Neural progenitor cell (in vitro differentiated cells): Measurements from ENCODE around the gene HTRA2. TPM values are rescaled to one million over a fixed set of nuclear protein-coding genes. Genes with fewer than 3 reads are reported as not detected.
"Not testable (repeated sequence)": the region's sequence is repeated elsewhere in the genome, so short reads cannot be mapped to it uniquely, and the experiment has no call there.

Source experiments
- DNase-seq: peaks from one replicate; pipeline ENCODE4 v3.0.0-alpha.2; 2016; ENCODE audit warnings: low spot score
- H2AFZ ChIP-seq: fragments of 200-600 bp; sonication (generic); replicated peaks from 2 replicates; pipeline ENCODE4 v1.6.1; 2016; ENCODE audit warnings: antibody characterized with exemption
- H3F3A ChIP-seq: fragments of 200-600 bp; sonication (generic); 2 replicates; pipeline ENCODE4 v1.6.1; 2016; ENCODE audit warnings: antibody characterized with exemption, low read depth
- H3K27ac ChIP-seq: fragments of 200-600 bp; sonication (generic); 2 replicates; pipeline ENCODE4 v1.5.1; 2016; ENCODE audit warnings: mild to moderate bottlenecking
- H3K27me3 ChIP-seq: fragments of 200-600 bp; sonication (generic); 2 replicates; pipeline ENCODE4 v1.6.1; 2016; ENCODE audit warnings: mild to moderate bottlenecking, moderate library complexity
- H3K36me3 ChIP-seq: fragments of 200-600 bp; sonication (generic); 2 replicates; pipeline ENCODE4 v1.5.1; 2016
- H3K4me1 ChIP-seq: fragments of 200-600 bp; sonication (generic); 2 replicates; pipeline ENCODE4 v1.6.1; 2016; ENCODE audit warnings: mixed run types
- H3K4me2 ChIP-seq: fragments of 200-600 bp; sonication (generic); 2 replicates; pipeline ENCODE4 v1.6.1; 2016
- H3K4me3 ChIP-seq: fragments of 200-600 bp; sonication (generic); 2 replicates; pipeline ENCODE4 v1.5.1; 2016
- H3K79me2 ChIP-seq: fragments of 200-600 bp; sonication (generic); 2 replicates; pipeline ENCODE4 v1.6.1; 2016; ENCODE audit warnings: low read depth
- H3K9ac ChIP-seq: fragments of 200-600 bp; sonication (generic); 2 replicates; pipeline ENCODE4 v1.6.1; 2016
- H3K9me3 ChIP-seq: fragments of 200-600 bp; sonication (generic); 2 replicates; pipeline ENCODE4 v1.5.1; 2016; ENCODE audit warnings: low read depth
- H4K20me1 ChIP-seq: fragments of 200-600 bp; sonication (generic); 2 replicates; pipeline ENCODE4 v1.6.1; 2016; ENCODE audit warnings: low read depth
- H3K27ac Mint-ChIP-seq: 3 replicates; pipeline ENCODE4 v1.8.0; 2021; ENCODE audit warnings: mixed read lengths
- H3K27me3 Mint-ChIP-seq: 2 replicates; pipeline ENCODE4 v1.8.0; 2022; ENCODE audit warnings: low read depth, mild to moderate bottlenecking, inconsistent platforms, moderate library complexity, mixed read lengths; ENCODE audit not compliant: insufficient read depth
- H3K36me3 Mint-ChIP-seq: 3 replicates; pipeline ENCODE4 v1.8.0; 2021; ENCODE audit warnings: mixed read lengths
- H3K4me1 Mint-ChIP-seq: 3 replicates; pipeline ENCODE4 v1.8.0; 2021; ENCODE audit warnings: mixed read lengths
- H3K4me3 Mint-ChIP-seq: 3 replicates; pipeline ENCODE4 v1.8.0; 2021; ENCODE audit warnings: mild to moderate bottlenecking, moderate library complexity, mixed read lengths
- H3K9me3 Mint-ChIP-seq: 3 replicates; pipeline ENCODE4 v1.8.0; 2020; ENCODE audit warnings: mixed read lengths
- EZH2 ChIP-seq: fragments of 200-600 bp; sonication (generic); IDR thresholded peaks from 2 replicates; pipeline ENCODE4 v1.6.1; 2017; ENCODE audit warnings: antibody characterized with exemption, mild to moderate bottlenecking, moderate library complexity
- EZH2phosphoT487 ChIP-seq: fragments of 200-600 bp; sonication (generic); IDR thresholded peaks from 2 replicates; pipeline ENCODE4 v1.6.1; 2017; ENCODE audit warnings: antibody characterized with exemption
- total RNA-seq: library from RNA; depleted of rRNA; stranded (reverse); fragments of >200 nt; gene quantifications from 2 replicates; pipeline ENCODE4 v1.2.3, GENCODE V29; 2015; ENCODE audit warnings: low replicate concordance
- TF ChIP-seq, protein P1 (sequence below): fragments of 200-600 bp; sonication (generic); IDR thresholded peaks from 2 replicates; pipeline ENCODE4 v1.5.1; 2017; ENCODE audit warnings: antibody characterized with exemption, mild to moderate bottlenecking

HTRA2 gene
- total RNA-seq, 1 donor from 2014 or later = 18.5 TPM

DNA sequence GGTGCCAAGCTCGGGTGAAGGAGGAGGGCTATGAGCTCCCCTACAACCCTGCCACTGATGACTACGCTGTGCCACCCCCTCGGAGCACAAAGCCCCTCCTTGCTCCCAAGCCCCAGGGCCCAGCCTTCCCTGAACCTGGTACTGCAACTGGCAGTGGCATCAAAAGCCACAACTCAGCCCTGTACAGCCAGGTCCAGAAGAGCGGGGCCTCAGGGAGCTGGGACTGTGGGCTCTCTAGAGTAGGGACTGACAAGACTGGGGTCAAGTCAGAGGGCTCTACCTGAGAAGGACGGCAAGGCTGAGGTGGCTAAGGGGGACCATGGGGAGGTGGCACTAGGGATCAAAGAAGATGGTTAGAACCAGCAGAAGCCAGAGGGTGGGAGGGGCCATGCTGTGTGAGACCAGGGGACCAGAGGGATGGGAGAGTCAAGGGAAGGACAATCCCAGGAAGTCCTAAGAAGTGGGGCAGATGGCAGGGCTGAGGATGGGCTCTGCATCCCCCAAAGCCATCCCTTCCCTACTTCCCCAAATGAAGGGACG lies 27.2 kb downstream of the HTRA2 start:
- H3K4me2 ChIP-seq = no peak overlapping the region
- peaks cover 22% of the 10 kb centered on the region for H4K20me1 ChIP-seq
- H3F3A ChIP-seq = peaks cover 31% of the 10 kb centered on the region
- no peak overlapping the region for H3K27ac ChIP-seq
- no peak for DNase-seq
- H2AFZ ChIP-seq = no peak overlapping the region
- peaks cover 9% of the 10 kb centered on the region for H3K79me2 ChIP-seq
- H3K4me1 ChIP-seq = peaks cover 12% of the 10 kb centered on the region
- H3K4me3 ChIP-seq = no peak overlapping the region
- no peaks in the 10 kb centered on the region for H3K9me3 ChIP-seq
- H3K9ac ChIP-seq = no peak overlapping the region
- Mint-ChIP-seq H3K4me1 (peaks cover 6% of the 10 kb centered on the region), H3K27ac (no peak overlapping the region), H3K9me3 (no peaks in the 10 kb centered on the region), H3K36me3 (peaks cover 2% of the 10 kb centered on the region), H3K4me3 (peak overlapping the region; percentile 95), H3K27me3 (peaks cover 26% of the 10 kb centered on the region)
- H3K27me3 ChIP-seq = peaks cover 40% of the 10 kb centered on the region
- H3K36me3 ChIP-seq = no peaks in the 10 kb centered on the region
- TF ChIP-seq EZH2phosphoT487 (no peak), EZH2 (no peak)

DNA sequence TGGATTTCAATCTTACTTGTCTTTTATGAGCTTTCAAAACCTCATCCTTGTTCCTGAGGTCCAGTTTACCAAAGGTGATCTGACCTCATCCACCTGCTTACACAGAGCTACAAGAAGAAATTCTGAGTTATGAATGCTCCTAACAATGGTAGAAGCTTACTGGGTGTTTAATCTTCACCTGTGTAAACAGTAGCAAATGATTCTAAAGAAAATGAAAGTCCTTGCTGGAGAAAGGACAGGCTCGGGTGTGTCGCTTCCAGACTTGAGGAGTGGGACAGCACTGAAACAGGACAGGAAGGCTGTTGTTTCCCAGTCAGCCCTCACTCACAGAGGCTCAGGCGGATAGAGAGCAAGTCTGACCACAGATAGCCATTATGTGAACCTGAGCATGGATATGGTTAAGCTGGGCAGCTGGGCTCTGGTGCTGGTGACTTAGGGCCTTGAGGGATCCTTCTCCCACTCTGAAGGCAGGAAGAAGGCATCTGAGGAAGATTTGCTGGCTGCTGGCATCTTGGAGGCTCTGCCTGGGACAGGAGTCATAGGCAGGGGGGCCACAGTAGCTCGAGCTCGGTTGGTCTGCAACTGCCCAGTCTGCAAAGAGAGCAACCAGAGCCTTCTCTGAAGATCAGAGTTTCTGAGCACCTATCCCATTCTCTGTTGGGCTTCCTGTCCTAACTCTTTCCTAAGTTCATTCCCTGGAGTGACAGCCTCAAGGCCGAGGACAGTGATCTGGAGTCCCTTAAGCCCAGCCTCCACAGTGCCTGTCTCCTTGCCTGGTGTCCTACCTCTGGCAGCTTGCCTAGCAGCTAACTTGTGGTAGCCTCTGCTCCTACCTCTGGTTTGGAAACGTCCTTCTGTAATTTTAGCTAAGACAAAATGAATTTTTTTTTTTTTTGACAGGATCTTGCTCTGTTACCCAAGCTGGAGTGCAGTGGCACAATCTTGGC lies 28.8 kb downstream of the HTRA2 start:
- H3K9ac ChIP-seq = no peak overlapping the region
- no peak overlapping the region for H3K27ac Mint-ChIP-seq
- H3K4me3 ChIP-seq = no peak overlapping the region
- H3K4me3 Mint-ChIP-seq = no peak overlapping the region
- H3K4me1 Mint-ChIP-seq = peaks cover 2% of the 10 kb centered on the region
- no peak overlapping the region for H2AFZ ChIP-seq
- peaks cover 13% of the 10 kb centered on the region for H4K20me1 ChIP-seq
- H3K9me3 Mint-ChIP-seq = no peaks in the 10 kb centered on the region
- H3K36me3 Mint-ChIP-seq = no peaks in the 10 kb centered on the region
- H3K27ac ChIP-seq = no peak overlapping the region
- H3K4me2 ChIP-seq = no peak overlapping the region
- peaks cover 31% of the 10 kb centered on the region for H3K27me3 Mint-ChIP-seq
- no peaks in the 10 kb centered on the region for H3K79me2 ChIP-seq
- no peaks in the 10 kb centered on the region for H3K36me3 ChIP-seq
- no peak for DNase-seq
- peaks cover 19% of the 10 kb centered on the region for H3F3A ChIP-seq
- H3K27me3 ChIP-seq = peaks cover 52% of the 10 kb centered on the region
- H3K4me1 ChIP-seq = peaks cover 4% of the 10 kb centered on the region
- H3K9me3 ChIP-seq = no peaks in the 10 kb centered on the region
- no peak for TF ChIP-seq EZH2
- TF ChIP-seq, protein P1, sequence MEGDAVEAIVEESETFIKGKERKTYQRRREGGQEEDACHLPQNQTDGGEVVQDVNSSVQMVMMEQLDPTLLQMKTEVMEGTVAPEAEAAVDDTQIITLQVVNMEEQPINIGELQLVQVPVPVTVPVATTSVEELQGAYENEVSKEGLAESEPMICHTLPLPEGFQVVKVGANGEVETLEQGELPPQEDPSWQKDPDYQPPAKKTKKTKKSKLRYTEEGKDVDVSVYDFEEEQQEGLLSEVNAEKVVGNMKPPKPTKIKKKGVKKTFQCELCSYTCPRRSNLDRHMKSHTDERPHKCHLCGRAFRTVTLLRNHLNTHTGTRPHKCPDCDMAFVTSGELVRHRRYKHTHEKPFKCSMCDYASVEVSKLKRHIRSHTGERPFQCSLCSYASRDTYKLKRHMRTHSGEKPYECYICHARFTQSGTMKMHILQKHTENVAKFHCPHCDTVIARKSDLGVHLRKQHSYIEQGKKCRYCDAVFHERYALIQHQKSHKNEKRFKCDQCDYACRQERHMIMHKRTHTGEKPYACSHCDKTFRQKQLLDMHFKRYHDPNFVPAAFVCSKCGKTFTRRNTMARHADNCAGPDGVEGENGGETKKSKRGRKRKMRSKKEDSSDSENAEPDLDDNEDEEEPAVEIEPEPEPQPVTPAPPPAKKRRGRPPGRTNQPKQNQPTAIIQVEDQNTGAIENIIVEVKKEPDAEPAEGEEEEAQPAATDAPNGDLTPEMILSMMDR = no peak
- no peak for TF ChIP-seq EZH2phosphoT487

DNA sequence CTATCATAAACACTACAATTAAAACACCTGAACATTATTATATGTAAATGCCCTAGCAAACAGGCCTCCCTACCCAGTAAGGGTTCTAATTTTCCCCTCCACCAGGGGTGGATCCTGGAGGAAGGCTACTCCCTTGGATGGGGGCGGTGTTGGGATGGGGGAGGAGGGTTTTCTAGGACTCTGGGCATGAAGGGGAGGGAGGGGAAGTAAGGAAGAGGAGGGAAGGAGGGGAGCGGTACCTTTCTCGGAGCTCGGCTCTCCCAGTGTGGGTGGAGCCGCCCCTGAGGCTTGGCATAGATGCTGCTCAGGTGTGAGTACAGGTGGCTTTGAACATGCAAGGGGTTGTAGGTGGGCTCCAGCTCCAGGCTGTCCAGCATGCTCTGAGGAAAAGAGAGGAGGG lies 30.2 kb downstream of the HTRA2 start:
- H3K27ac ChIP-seq = no peak overlapping the region
- no peak for DNase-seq
- H3K4me2 ChIP-seq = no peak overlapping the region
- no peaks in the 10 kb centered on the region for H3K9me3 Mint-ChIP-seq
- H3K4me1 ChIP-seq = peaks cover 4% of the 10 kb centered on the region
- TF ChIP-seq EZH2phosphoT487 (no peak), EZH2 (no peak)
- TF ChIP-seq, protein P1 = no peak
- H3K27me3 Mint-ChIP-seq = peaks cover 30% of the 10 kb centered on the region
- no peak overlapping the region for H3K4me3 ChIP-seq
- H3K36me3 Mint-ChIP-seq = no peaks in the 10 kb centered on the region
- no peaks in the 10 kb centered on the region for H3K36me3 ChIP-seq
- H3K27ac Mint-ChIP-seq = no peak overlapping the region
- H3F3A ChIP-seq = peaks cover 6% of the 10 kb centered on the region
- H3K4me3 Mint-ChIP-seq = no peak overlapping the region
- peaks cover 2% of the 10 kb centered on the region for H3K4me1 Mint-ChIP-seq
- H3K9me3 ChIP-seq = no peaks in the 10 kb centered on the region
- H3K27me3 ChIP-seq = peaks cover 49% of the 10 kb centered on the region
- H3K9ac ChIP-seq = no peak overlapping the region
- no peaks in the 10 kb centered on the region for H3K79me2 ChIP-seq
- H4K20me1 ChIP-seq = peaks cover 13% of the 10 kb centered on the region
- no peak overlapping the region for H2AFZ ChIP-seq

DNA sequence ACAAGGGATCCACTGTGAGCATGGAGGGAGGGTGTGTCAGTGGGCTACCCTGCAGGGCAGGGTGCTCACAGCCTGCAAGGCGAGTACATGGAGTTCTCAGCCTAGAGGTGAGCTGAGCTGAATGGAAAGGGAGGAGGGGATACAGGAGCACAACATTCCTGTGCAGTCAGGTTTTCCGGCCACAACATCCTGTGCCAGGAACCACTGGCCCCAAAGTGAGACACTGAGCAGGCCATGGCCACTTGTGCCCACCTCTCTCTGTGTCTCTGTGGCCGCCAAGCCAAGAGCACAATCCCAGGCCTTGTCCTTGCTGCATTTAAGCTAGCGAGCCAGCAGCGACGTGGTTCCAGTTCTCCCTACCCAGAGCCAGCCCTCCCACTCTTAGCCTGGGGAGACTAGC lies 30.9 kb downstream of the HTRA2 start:
- Mint-ChIP-seq H3K9me3 (no peaks in the 10 kb centered on the region), H3K4me1 (peaks cover 2% of the 10 kb centered on the region), H3K27ac (no peak overlapping the region), H3K36me3 (no peaks in the 10 kb centered on the region), H3K4me3 (no peak overlapping the region), H3K27me3 (peaks cover 30% of the 10 kb centered on the region)
- H3K4me2 ChIP-seq = no peak overlapping the region
- H3K36me3 ChIP-seq = no peaks in the 10 kb centered on the region
- no peak overlapping the region for H3K9ac ChIP-seq
- no peak overlapping the region for H2AFZ ChIP-seq
- no peak overlapping the region for H3K27ac ChIP-seq
- no peak for TF ChIP-seq EZH2
- TF ChIP-seq EZH2phosphoT487 = no peak
- TF ChIP-seq, protein P1 = no peak
- no peaks in the 10 kb centered on the region for H3K9me3 ChIP-seq
- no peak overlapping the region for H3K4me3 ChIP-seq
- DNase-seq = no peak
- peaks cover 7% of the 10 kb centered on the region for H4K20me1 ChIP-seq
- H3F3A ChIP-seq = peaks cover 4% of the 10 kb centered on the region
- peaks cover under 1% of the 10 kb centered on the region for H3K4me1 ChIP-seq
- H3K27me3 ChIP-seq = peaks cover 42% of the 10 kb centered on the region
- H3K79me2 ChIP-seq = no peaks in the 10 kb centered on the region

DNA sequence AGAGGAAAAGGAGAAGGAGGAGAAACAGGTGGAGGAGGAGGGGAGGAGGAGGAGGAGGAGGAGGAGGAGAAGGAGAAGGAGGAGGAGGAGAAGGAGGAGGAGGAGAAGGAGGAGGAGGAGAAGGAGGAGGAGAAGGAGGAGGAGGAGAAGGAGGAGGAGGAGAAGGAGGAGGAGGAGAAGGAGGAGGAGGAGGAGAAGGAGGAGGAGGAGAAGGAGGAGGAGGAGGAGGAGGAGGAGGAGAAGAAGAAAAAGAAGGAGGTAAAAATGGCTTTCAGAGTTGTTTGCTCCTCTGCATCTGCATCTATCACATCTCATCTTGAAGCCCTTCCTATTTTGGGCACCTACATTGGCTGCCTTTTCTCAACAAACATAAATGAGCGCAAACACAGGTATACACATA lies 31.3 kb downstream of the HTRA2 start:
- H3K9me3 ChIP-seq, H3K36me3 Mint-ChIP-seq, H3F3A ChIP-seq, H3K27ac ChIP-seq, H3K9ac ChIP-seq, H4K20me1 ChIP-seq, DNase-seq, H3K4me1 ChIP-seq, H3K9me3 Mint-ChIP-seq, H3K4me1 Mint-ChIP-seq, H3K27ac Mint-ChIP-seq, H3K4me2 ChIP-seq, H3K36me3 ChIP-seq, H3K4me3 Mint-ChIP-seq, H3K79me2 ChIP-seq, H3K4me3 ChIP-seq, H2AFZ ChIP-seq: not testable (repeated sequence)
- peaks cover 29% of the 10 kb centered on the region for H3K27me3 Mint-ChIP-seq
- H3K27me3 ChIP-seq = peaks cover 40% of the 10 kb centered on the region
